Parathyroid adenoma (tissue), 2 donors: Measurements from ENCODE around the gene THEMIS.

Source experiments
- H2AFZ ChIP-seq: fragments of 300-600 bp; sonication (generic); one replicate; pipeline ENCODE4 v1.7.0; 2017; ENCODE audit warnings: antibody characterized with exemption, mild to moderate bottlenecking
- H3K27ac ChIP-seq: fragments of 300-600 bp; sonication (generic); one replicate; pipeline ENCODE4 v1.7.0; 2017
- H3K27me3 ChIP-seq: fragments of 300-600 bp; sonication (generic); one replicate; pipeline ENCODE4 v1.7.0; 2017; ENCODE audit warnings: low read length; ENCODE audit not compliant: control insufficient read depth, insufficient read depth
- H3K36me3 ChIP-seq: fragments of 300-600 bp; sonication (generic); one replicate; pipeline ENCODE4 v1.7.0; 2017; ENCODE audit warnings: low read length; ENCODE audit not compliant: control insufficient read depth, insufficient read depth
- H3K4me1 ChIP-seq: fragments of 300-600 bp; sonication (generic); one replicate; pipeline ENCODE4 v1.7.0; 2017; ENCODE audit warnings: control low read depth
- H3K4me2 ChIP-seq: fragments of 300-600 bp; sonication (generic); one replicate; pipeline ENCODE4 v1.7.0; 2017; ENCODE audit warnings: low read length
- H3K4me3 ChIP-seq: fragments of 300-600 bp; sonication (generic); one replicate; pipeline ENCODE4 v1.7.0; 2017; ENCODE audit warnings: low read depth, low read length
- H3K79me2 ChIP-seq: fragments of 300-600 bp; sonication (generic); one replicate; pipeline ENCODE4 v1.7.0; 2017; ENCODE audit warnings: control low read depth
- H3K9ac ChIP-seq: fragments of 300-600 bp; sonication (generic); one replicate; pipeline ENCODE4 v1.7.0; 2017; ENCODE audit warnings: mild to moderate bottlenecking
- H3K9me3 ChIP-seq: fragments of 300-600 bp; sonication (generic); one replicate; pipeline ENCODE4 v1.7.0; 2017; ENCODE audit warnings: low read length; ENCODE audit not compliant: control insufficient read depth
- TF ChIP-seq, protein P1 (sequence below): fragments of 300-600 bp; sonication (generic); IDR thresholded peaks from one replicate; pipeline ENCODE4 v1.7.0; 2017; ENCODE audit warnings: antibody characterized with exemption, mild to moderate bottlenecking
- donor health status: primary hyperparathyroidism.

THEMIS gene

DNA sequence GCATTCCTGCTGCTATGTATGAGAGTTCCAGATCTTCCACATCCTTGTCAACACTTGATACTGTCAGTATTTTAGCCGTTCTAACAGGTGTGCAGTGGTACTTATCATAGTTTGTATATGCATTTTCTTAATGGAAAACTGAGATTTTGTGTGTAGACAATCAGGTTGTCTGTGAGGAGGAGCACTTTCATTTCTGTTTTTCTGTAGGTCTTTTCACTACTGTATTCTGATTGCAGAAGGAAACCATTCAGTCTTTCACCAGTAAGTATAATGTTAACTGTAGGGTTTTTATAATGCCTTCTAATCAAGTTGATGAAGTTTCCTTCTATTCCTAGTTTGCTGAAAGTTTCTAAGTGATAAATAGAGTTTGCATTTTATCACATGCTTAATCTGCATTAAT is 216.4 kb downstream of the THEMIS start:
- Histone ChIP-seq H3K79me2 (no peaks in the 10 kb centered on the region), H3K4me1 (no peaks in the 10 kb centered on the region), H3K9me3 (no peaks in the 10 kb centered on the region), H3K36me3 (no peaks in the 10 kb centered on the region), H3K27ac (no peak overlapping the region), H2AFZ (no peak overlapping the region), H3K27me3 (no peaks in the 10 kb centered on the region), H3K9ac (no peak overlapping the region), H3K4me3 (no peak overlapping the region), H3K4me2 (no peak overlapping the region)
- TF ChIP-seq, protein P1, sequence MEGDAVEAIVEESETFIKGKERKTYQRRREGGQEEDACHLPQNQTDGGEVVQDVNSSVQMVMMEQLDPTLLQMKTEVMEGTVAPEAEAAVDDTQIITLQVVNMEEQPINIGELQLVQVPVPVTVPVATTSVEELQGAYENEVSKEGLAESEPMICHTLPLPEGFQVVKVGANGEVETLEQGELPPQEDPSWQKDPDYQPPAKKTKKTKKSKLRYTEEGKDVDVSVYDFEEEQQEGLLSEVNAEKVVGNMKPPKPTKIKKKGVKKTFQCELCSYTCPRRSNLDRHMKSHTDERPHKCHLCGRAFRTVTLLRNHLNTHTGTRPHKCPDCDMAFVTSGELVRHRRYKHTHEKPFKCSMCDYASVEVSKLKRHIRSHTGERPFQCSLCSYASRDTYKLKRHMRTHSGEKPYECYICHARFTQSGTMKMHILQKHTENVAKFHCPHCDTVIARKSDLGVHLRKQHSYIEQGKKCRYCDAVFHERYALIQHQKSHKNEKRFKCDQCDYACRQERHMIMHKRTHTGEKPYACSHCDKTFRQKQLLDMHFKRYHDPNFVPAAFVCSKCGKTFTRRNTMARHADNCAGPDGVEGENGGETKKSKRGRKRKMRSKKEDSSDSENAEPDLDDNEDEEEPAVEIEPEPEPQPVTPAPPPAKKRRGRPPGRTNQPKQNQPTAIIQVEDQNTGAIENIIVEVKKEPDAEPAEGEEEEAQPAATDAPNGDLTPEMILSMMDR: no peak
